Measurements from ENCODE around the gene LAIR1. TPM values are rescaled to one million over a fixed set of nuclear protein-coding genes. Genes with fewer than 3 reads are reported as not detected.
"Not testable (repeated sequence)": the region's sequence is repeated elsewhere in the genome, so short reads cannot be mapped to it uniquely, and the experiment has no call there.

The LAIR1 gene
- total and polyA plus RNA-seq, 4 donors: 1.2 to 16.3 (median 4.8) TPM

GRCh38 chr19:54369082-54369687, 4.5 kb upstream of the LAIR1 start:
- H3K27ac ChIP-seq (ENCODE audit: low read depth in 1 of 2, low read length in 2 of 2): peak overlapping the region in 1 of 2 donors; percentile 42
- H3K4me3 ChIP-seq (ENCODE audit: low read depth in 1 of 3, low read length in 3 of 3): no peak overlapping the region
- DNase-seq (ENCODE audit: low spot score): no peak
- WGBS: 42% methylated on average over 8 of the region's 8 CpGs
- H3K9ac ChIP-seq (ENCODE audit: low read depth in 1 of 2, low read length in 2 of 2): no peak overlapping the region
- H3K27me3 ChIP-seq (ENCODE audit: control insufficient read depth in 4 of 4, insufficient read depth in 4 of 4, low read length in 3 of 4): peaks cover 0 to 2% (median 0%) of the 10 kb centered on the region in 4 donors
- no peaks in the 10 kb centered on the region for H3K9me3 ChIP-seq (ENCODE audit: control insufficient read depth in 4 of 4, low read length in 3 of 4)
- TF ChIP-seq ATF3 (IDR thresholded peaks at IDR 0.05) (no peak), EGR1 (IDR thresholded peaks at IDR 0.05; ENCODE audit: low read depth in 2 of 2) (no peak), TAF1 (conservative IDR thresholded peaks at IDR 0.05) (no peak), RAD21 (IDR thresholded peaks at IDR 0.05) (no peak), CTCF (IDR thresholded peaks at IDR 0.05; ENCODE audit: low read depth, low read length, missing input control) (no peak), JUND (IDR thresholded peaks at IDR 0.05) (no peak), FOXA1 (IDR thresholded peaks at IDR 0.05) (no peak), MAX (IDR thresholded peaks at IDR 0.05) (no peak), FOXA2 (IDR thresholded peaks at IDR 0.05) (no peak), SP1 (IDR thresholded peaks at IDR 0.05) (no peak), YY1 (IDR thresholded peaks at IDR 0.05) (no peak), HNF4G (IDR thresholded peaks at IDR 0.05) (no peak), RXRA (IDR thresholded peaks at IDR 0.05) (no peak)
- H3K4me1 ChIP-seq (ENCODE audit: control insufficient read depth in 4 of 4, insufficient read depth in 4 of 4, low read length in 3 of 4): no peaks in the 10 kb centered on the region
- H3K36me3 ChIP-seq (ENCODE audit: control insufficient read depth in 4 of 4, insufficient read depth in 3 of 4, low read depth in 1 of 4, low read length in 3 of 4): no peaks in the 10 kb centered on the region

DNA sequence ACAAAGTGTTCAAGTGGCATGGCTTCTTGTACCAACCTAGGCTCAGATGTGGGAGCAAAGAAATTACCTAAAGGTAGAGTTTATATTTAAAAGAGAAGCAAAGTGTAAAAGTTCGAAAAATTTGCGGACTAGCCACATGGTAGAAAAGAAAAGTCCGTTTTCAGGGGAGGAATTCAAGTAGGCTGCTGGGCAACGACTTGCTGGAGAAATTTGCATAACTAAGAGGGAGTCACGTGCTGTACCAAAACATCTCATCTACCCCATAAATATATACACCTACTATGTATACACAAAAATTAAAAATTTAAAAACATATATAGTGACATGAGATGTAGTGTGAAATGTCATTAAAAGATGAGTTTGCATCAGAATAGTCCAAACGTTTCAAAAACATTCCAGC, 2.1 kb upstream of the LAIR1 start:
- DNase-seq (ENCODE audit: low spot score): no peak
- no peaks in the 10 kb centered on the region for H3K36me3 ChIP-seq (ENCODE audit: control insufficient read depth in 4 of 4, insufficient read depth in 3 of 4, low read depth in 1 of 4, low read length in 3 of 4)
- H3K4me1 ChIP-seq (ENCODE audit: control insufficient read depth in 4 of 4, insufficient read depth in 4 of 4, low read length in 3 of 4): no peaks in the 10 kb centered on the region
- H3K4me3 ChIP-seq (ENCODE audit: low read depth in 1 of 3, low read length in 3 of 3): no peak overlapping the region
- H3K9ac ChIP-seq (ENCODE audit: low read depth in 1 of 2, low read length in 2 of 2): no peak overlapping the region
- H3K27me3 ChIP-seq (ENCODE audit: control insufficient read depth in 4 of 4, insufficient read depth in 4 of 4, low read length in 3 of 4): peaks cover 0 to 2% (median 0%) of the 10 kb centered on the region in 4 donors
- H3K27ac ChIP-seq (ENCODE audit: low read depth in 1 of 2, low read length in 2 of 2): no peak overlapping the region
- TF ChIP-seq TAF1 (conservative IDR thresholded peaks at IDR 0.05) (no peak), FOXA2 (IDR thresholded peaks at IDR 0.05) (no peak), EGR1 (IDR thresholded peaks at IDR 0.05; ENCODE audit: low read depth in 2 of 2) (no peak), RAD21 (IDR thresholded peaks at IDR 0.05) (no peak), MAX (IDR thresholded peaks at IDR 0.05) (no peak), NR2F2 (IDR thresholded peaks at IDR 0.05) (no peak), YY1 (IDR thresholded peaks at IDR 0.05) (no peak), HNF4A (conservative IDR thresholded peaks at IDR 0.05) (no peak), ZBTB33 (IDR thresholded peaks at IDR 0.05) (no peak), SP1 (IDR thresholded peaks at IDR 0.05) (no peak)
- 52% methylated on average over 6 of the region's 6 CpGs for WGBS
- H3K9me3 ChIP-seq (ENCODE audit: control insufficient read depth in 4 of 4, low read length in 3 of 4): peaks cover 0 to 3% (median 0%) of the 10 kb centered on the region in 4 donors

DNA sequence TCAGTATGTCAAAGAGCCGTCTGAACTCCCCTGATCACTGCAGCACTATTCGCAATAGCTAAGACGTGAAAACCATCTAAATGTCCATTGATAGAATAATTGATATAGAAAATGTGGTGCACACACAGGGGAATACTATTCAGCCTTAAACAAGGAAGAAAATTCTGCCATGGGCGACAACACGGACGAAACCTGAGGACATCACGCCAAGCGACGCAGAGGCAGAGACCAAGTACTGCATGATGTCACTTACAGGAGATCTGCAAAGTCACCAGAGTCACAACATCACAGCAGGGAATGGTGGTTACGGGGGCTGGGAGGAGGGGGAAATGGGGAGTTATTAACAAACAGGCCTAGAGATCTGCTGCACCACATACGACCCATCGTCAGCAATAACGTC, 1.1 kb upstream of the LAIR1 start:
- H3K9ac ChIP-seq (ENCODE audit: low read depth in 1 of 2, low read length in 2 of 2); H3K4me1 ChIP-seq (ENCODE audit: control insufficient read depth in 4 of 4, insufficient read depth in 4 of 4, low read length in 3 of 4); H3K9me3 ChIP-seq (ENCODE audit: control insufficient read depth in 4 of 4, low read length in 3 of 4); H3K36me3 ChIP-seq (ENCODE audit: control insufficient read depth in 4 of 4, insufficient read depth in 3 of 4, low read depth in 1 of 4, low read length in 3 of 4); DNase-seq (ENCODE audit: low spot score); H3K4me3 ChIP-seq (ENCODE audit: low read depth in 1 of 3, low read length in 3 of 3); H3K27ac ChIP-seq (ENCODE audit: low read depth in 1 of 2, low read length in 2 of 2); H3K27me3 ChIP-seq (ENCODE audit: control insufficient read depth in 4 of 4, insufficient read depth in 4 of 4, low read length in 3 of 4): not testable (repeated sequence)
- 85% methylated on average over 13 of the region's 13 CpGs for WGBS

- H3K36me3 ChIP-seq (ENCODE audit: control insufficient read depth in 4 of 4, insufficient read depth in 3 of 4, low read depth in 1 of 4, low read length in 3 of 4); H3K4me1 ChIP-seq (ENCODE audit: control insufficient read depth in 4 of 4, insufficient read depth in 4 of 4, low read length in 3 of 4); H3K9ac ChIP-seq (ENCODE audit: low read depth in 1 of 2, low read length in 2 of 2); H3K27me3 ChIP-seq (ENCODE audit: control insufficient read depth in 4 of 4, insufficient read depth in 4 of 4, low read length in 3 of 4); H3K4me3 ChIP-seq (ENCODE audit: low read depth in 1 of 3, low read length in 3 of 3); H3K27ac ChIP-seq (ENCODE audit: low read depth in 1 of 2, low read length in 2 of 2); DNase-seq (ENCODE audit: low spot score); H3K9me3 ChIP-seq (ENCODE audit: control insufficient read depth in 4 of 4, low read length in 3 of 4): not testable (repeated sequence)
- 34% methylated on average over 6 of the region's 10 CpGs for WGBS
Observed at GRCh38 chr19:54361680-54362422, 2.9 kb downstream of the LAIR1 start.

All from liver (tissue), 9 donors.